Mononuclear cell (primary cell): Measurements from ENCODE around the gene KITLG. TPM values are rescaled to one million over a fixed set of nuclear protein-coding genes. Genes with fewer than 3 reads are reported as not detected.

Experiments used
- H3K27me3 ChIP-seq: 2 replicates; pipeline ENCODE4 v1.6.0; 2011; ENCODE audit warnings: low read length, control low read depth; ENCODE audit not compliant: insufficient read depth
- H3K4me1 ChIP-seq: 2 replicates; pipeline ENCODE4 v1.5.1; 2011; ENCODE audit warnings: mild to moderate bottlenecking, low read length, control low read depth; ENCODE audit not compliant: insufficient read depth
- H3K4me3 ChIP-seq: 2 replicates; pipeline ENCODE4 v1.5.1; 2011; ENCODE audit warnings: mild to moderate bottlenecking, low read length, moderate library complexity
- H3K9me3 ChIP-seq: 2 replicates; pipeline ENCODE4 v1.5.1; 2011; ENCODE audit warnings: low read depth, mild to moderate bottlenecking, control low read depth, low read length
- total RNA-seq: library from RNA; depleted of rRNA; stranded (reverse); fragments of >200 nt; gene quantifications from one replicate; pipeline ENCODE4 v1.2.3, GENCODE V29; 2012

KITLG gene
- total RNA-seq, 1 donor = 0.21 TPM

- Histone ChIP-seq H3K27me3 (no peaks in the 10 kb centered on the region), H3K9me3 (no peaks in the 10 kb centered on the region), H3K4me1 (no peaks in the 10 kb centered on the region), H3K4me3 (no peak overlapping the region)
Measured at GRCh38 chr12:88451205-88451604, 129.1 kb downstream of the KITLG start.

GRCh38 chr12:88450136-88450535, 130.1 kb downstream of the KITLG start:
- Histone ChIP-seq H3K4me3 (no peak overlapping the region), H3K27me3 (no peaks in the 10 kb centered on the region), H3K4me1 (no peaks in the 10 kb centered on the region), H3K9me3 (no peaks in the 10 kb centered on the region)

GRCh38 chr12:88448337-88448915, 131.8 kb downstream of the KITLG start:
- no peaks in the 10 kb centered on the region for H3K9me3 ChIP-seq
- H3K4me1 ChIP-seq = no peaks in the 10 kb centered on the region
- H3K4me3 ChIP-seq = no peak overlapping the region
- H3K27me3 ChIP-seq = no peaks in the 10 kb centered on the region

GRCh38 chr12:88445705-88446394, 134.4 kb downstream of the KITLG start:
- H3K27me3 ChIP-seq = no peaks in the 10 kb centered on the region
- no peaks in the 10 kb centered on the region for H3K9me3 ChIP-seq

GRCh38 chr12:88444481-88444880, 135.8 kb downstream of the KITLG start:
- Histone ChIP-seq H3K27me3 (no peaks in the 10 kb centered on the region), H3K4me3 (no peak overlapping the region), H3K9me3 (no peaks in the 10 kb centered on the region), H3K4me1 (no peaks in the 10 kb centered on the region)

More at GRCh38 chr12:88445705-88446394, 134.4 kb downstream of the KITLG start:
- Histone ChIP-seq H3K4me3 (no peak overlapping the region), H3K4me1 (no peaks in the 10 kb centered on the region)
